Adipocyte (in vitro differentiated cells): ENCODE measurements around the gene KAT7.
A peak's percentile ranks its signal among the peaks of the same experiment; 100 is the strongest.

Experiments used
- DNase-seq: peaks from one replicate; pipeline ENCODE4 v3.0.0-alpha.2; 2015; ENCODE audit warnings: low read depth
- H3K27me3 ChIP-seq: replicated peaks from 2 replicates; pipeline ENCODE4 v1.7.0; 2013; ENCODE audit warnings: mild to moderate bottlenecking, low read length, moderate library complexity; ENCODE audit not compliant: control insufficient read depth, insufficient read depth
- H3K36me3 ChIP-seq: 2 replicates; pipeline ENCODE4 v1.7.0; 2013; ENCODE audit warnings: low read length, mild to moderate bottlenecking, moderate library complexity; ENCODE audit not compliant: control insufficient read depth, insufficient read depth, severe bottlenecking
- H3K4me1 ChIP-seq: 2 replicates; pipeline ENCODE4 v1.7.0; 2013; ENCODE audit warnings: mild to moderate bottlenecking, low read length, moderate library complexity; ENCODE audit not compliant: control insufficient read depth, insufficient read depth
- H3K4me3 ChIP-seq: 2 replicates; pipeline ENCODE4 v1.7.0; 2013; ENCODE audit warnings: mild to moderate bottlenecking, low read length, moderate library complexity
- H3K9ac ChIP-seq: 2 replicates; pipeline ENCODE4 v1.7.0; 2013; ENCODE audit warnings: mild to moderate bottlenecking, low read length, moderate library complexity
- H3K9me3 ChIP-seq: 2 replicates; pipeline ENCODE4 v1.7.0; 2013; ENCODE audit warnings: mild to moderate bottlenecking, low read length, moderate library complexity; ENCODE audit not compliant: control insufficient read depth

The KAT7 gene

GRCh38 chr17:49788478-49789242 lies at the start of gene KAT7:
Gene KAT7 (plus strand): TSS chr17:49788681. CDS start chr17:49788835, 154 bp downstream.
- Histone ChIP-seq H3K27me3 (no peaks in the 10 kb centered on the region), H3K4me1 (peaks cover 30% of the 10 kb centered on the region), H3K36me3 (peaks cover 17% of the 10 kb centered on the region), H3K4me3 (peak within 1 kb of the TSS; percentile 99), H3K9me3 (no peaks in the 10 kb centered on the region), H3K9ac (peak within 1 kb of the TSS; percentile 100)
- DNase-seq = peak; percentile 100

GRCh38 chr17:49739641-49740271 lies 48.7 kb upstream of the KAT7 start:
- DNase-seq = no peak

GRCh38 chr17:49741009-49741691 lies 47.3 kb upstream of the KAT7 start:
- H3K36me3 ChIP-seq = no peaks in the 10 kb centered on the region
- H3K27me3 ChIP-seq = no peaks in the 10 kb centered on the region
- H3K4me1 ChIP-seq = peaks cover 29% of the 10 kb centered on the region
- no peak overlapping the region for H3K4me3 ChIP-seq
- DNase-seq = no peak
- H3K9me3 ChIP-seq = no peaks in the 10 kb centered on the region
- no peak overlapping the region for H3K9ac ChIP-seq

More at GRCh38 chr17:49739641-49740271, 48.7 kb upstream of the KAT7 start:
- Histone ChIP-seq H3K27me3 (no peaks in the 10 kb centered on the region), H3K9ac (no peak overlapping the region), H3K36me3 (no peaks in the 10 kb centered on the region), H3K4me1 (peaks cover 26% of the 10 kb centered on the region), H3K4me3 (no peak overlapping the region), H3K9me3 (no peaks in the 10 kb centered on the region)

- Histone ChIP-seq H3K4me3 (no peak overlapping the region), H3K9ac (no peak overlapping the region), H3K27me3 (no peaks in the 10 kb centered on the region), H3K4me1 (peaks cover 29% of the 10 kb centered on the region), H3K36me3 (no peaks in the 10 kb centered on the region), H3K9me3 (no peaks in the 10 kb centered on the region)
- no peak for DNase-seq
Observed at GRCh38 chr17:49741692-49742076, 46.8 kb upstream of the KAT7 start.

- DNase-seq = peak; percentile 14
- no peaks in the 10 kb centered on the region for H3K27me3 ChIP-seq
- no peak overlapping the region for H3K9ac ChIP-seq
- H3K36me3 ChIP-seq = no peaks in the 10 kb centered on the region
- H3K4me3 ChIP-seq = no peak overlapping the region
- H3K9me3 ChIP-seq = no peaks in the 10 kb centered on the region
- peaks cover 29% of the 10 kb centered on the region for H3K4me1 ChIP-seq
Observed at GRCh38 chr17:49742166-49742638, 46.3 kb upstream of the KAT7 start.

GRCh38 chr17:49745175-49746139 lies 43.0 kb upstream of the KAT7 start:
- DNase-seq = no peak

GRCh38 chr17:49746791-49747490 lies 41.5 kb upstream of the KAT7 start:
- H3K4me3 ChIP-seq = no peak overlapping the region

More at GRCh38 chr17:49745175-49746139, 43.0 kb upstream of the KAT7 start:
- H3K9ac ChIP-seq = no peak overlapping the region
- H3K36me3 ChIP-seq = no peaks in the 10 kb centered on the region
- H3K9me3 ChIP-seq = no peaks in the 10 kb centered on the region
- no peak overlapping the region for H3K4me3 ChIP-seq
- H3K4me1 ChIP-seq = peaks cover 29% of the 10 kb centered on the region
- no peaks in the 10 kb centered on the region for H3K27me3 ChIP-seq

GRCh38 chr17:49747632-49748031 lies 40.8 kb upstream of the KAT7 start:
- Histone ChIP-seq H3K4me1 (peaks cover 8% of the 10 kb centered on the region), H3K36me3 (no peaks in the 10 kb centered on the region), H3K9me3 (no peaks in the 10 kb centered on the region), H3K27me3 (no peaks in the 10 kb centered on the region), H3K9ac (no peak overlapping the region), H3K4me3 (no peak overlapping the region)
- no peak for DNase-seq

More at GRCh38 chr17:49746791-49747490, 41.5 kb upstream of the KAT7 start:
- H3K27me3 ChIP-seq = no peaks in the 10 kb centered on the region
- DNase-seq = no peak
- no peak overlapping the region for H3K9ac ChIP-seq
- H3K4me1 ChIP-seq = peaks cover 15% of the 10 kb centered on the region
- no peaks in the 10 kb centered on the region for H3K36me3 ChIP-seq
- H3K9me3 ChIP-seq = no peaks in the 10 kb centered on the region

GRCh38 chr17:49748223-49748622 lies 40.3 kb upstream of the KAT7 start:
- no peak overlapping the region for H3K4me3 ChIP-seq
- no peak overlapping the region for H3K9ac ChIP-seq
- peaks cover 3% of the 10 kb centered on the region for H3K4me1 ChIP-seq
- H3K36me3 ChIP-seq = no peaks in the 10 kb centered on the region
- H3K27me3 ChIP-seq = no peaks in the 10 kb centered on the region
- H3K9me3 ChIP-seq = no peaks in the 10 kb centered on the region
- no peak for DNase-seq

- Histone ChIP-seq H3K36me3 (no peaks in the 10 kb centered on the region), H3K4me3 (no peak overlapping the region), H3K9me3 (no peaks in the 10 kb centered on the region), H3K4me1 (peaks cover 7% of the 10 kb centered on the region), H3K27me3 (no peaks in the 10 kb centered on the region), H3K9ac (no peak overlapping the region)
- DNase-seq = no peak
Observed at GRCh38 chr17:49748791-49749190, 39.7 kb upstream of the KAT7 start.
